Mucosa of descending colon (tissue), 3 donors: ENCODE data around the gene ZNF609. TPM values are rescaled to one million over a fixed set of nuclear protein-coding genes. Genes with fewer than 3 reads are reported as not detected.

Source experiments
- ATAC-seq: fragments of 200-7000 bp; cut with Tn5 transposase; one replicate; pipeline ENCODE4 v1.9.1; 2020; ENCODE audit warnings: mild to moderate bottlenecking, moderate library complexity
- DNase-seq, 3 donors: peaks; one replicate each; pipeline ENCODE4 v3.0.0-alpha.2; 2020
- H3K36me3 ChIP-seq: fragments of 200-600 bp; one replicate; pipeline ENCODE4 v1.8.0; 2021; ENCODE audit warnings: low read depth, mild to moderate bottlenecking
- H3K4me1 ChIP-seq: fragments of 200-600 bp; one replicate; pipeline ENCODE4 v1.8.0; 2021; ENCODE audit warnings: low read depth, mild to moderate bottlenecking
- H3K4me3 ChIP-seq: fragments of 200-600 bp; one replicate; pipeline ENCODE4 v1.8.0; 2021; ENCODE audit warnings: mild to moderate bottlenecking
- H3K9me3 ChIP-seq: fragments of 200-600 bp; one replicate; pipeline ENCODE4 v1.8.0; 2021; ENCODE audit warnings: mild to moderate bottlenecking
- intact Hi-C, 2 donors: fragments of 100-400 bp; cut with DNase I in 1 of 2; cut with micrococcal nuclease in 1 of 2; formaldehyde crosslinking; loops; one replicate each; pipeline versions ENCODE4 v1.11.0 to v1.11.1; 2022; cut with DNase I, micrococcal nuclease
- total RNA-seq, 3 donors: library from RNA; stranded (reverse); fragmentation: NEBNext Ultra II Directional in 2 of 3; extraction: Animal tissue kit (Norgen Biotek cat#: 25700) in 2 of 3; gene quantifications; one replicate each; pipeline versions ENCODE4 v1.2.1 to v1.2.4, GENCODE V29; 2021 to 2023
- TF ChIP-seq, protein P1 (sequence below): fragments of 200-600 bp; IDR thresholded peaks from one replicate; pipeline ENCODE4 v1.8.0; 2022; ENCODE audit warnings: antibody characterized with exemption, mild to moderate bottlenecking
- donor health status: DM: no; HTN: no; CAD: no; lungs with moderate emphysema.
- donor health status: DM: no; HTN: no; CAD: no.
- donor health status: DM: no; HTN: yes; CAD: no.

ZNF609 gene
- total RNA-seq, 3 donors from 2014 or later: 25.4 to 49.2 (median 29.5) TPM

DNA sequence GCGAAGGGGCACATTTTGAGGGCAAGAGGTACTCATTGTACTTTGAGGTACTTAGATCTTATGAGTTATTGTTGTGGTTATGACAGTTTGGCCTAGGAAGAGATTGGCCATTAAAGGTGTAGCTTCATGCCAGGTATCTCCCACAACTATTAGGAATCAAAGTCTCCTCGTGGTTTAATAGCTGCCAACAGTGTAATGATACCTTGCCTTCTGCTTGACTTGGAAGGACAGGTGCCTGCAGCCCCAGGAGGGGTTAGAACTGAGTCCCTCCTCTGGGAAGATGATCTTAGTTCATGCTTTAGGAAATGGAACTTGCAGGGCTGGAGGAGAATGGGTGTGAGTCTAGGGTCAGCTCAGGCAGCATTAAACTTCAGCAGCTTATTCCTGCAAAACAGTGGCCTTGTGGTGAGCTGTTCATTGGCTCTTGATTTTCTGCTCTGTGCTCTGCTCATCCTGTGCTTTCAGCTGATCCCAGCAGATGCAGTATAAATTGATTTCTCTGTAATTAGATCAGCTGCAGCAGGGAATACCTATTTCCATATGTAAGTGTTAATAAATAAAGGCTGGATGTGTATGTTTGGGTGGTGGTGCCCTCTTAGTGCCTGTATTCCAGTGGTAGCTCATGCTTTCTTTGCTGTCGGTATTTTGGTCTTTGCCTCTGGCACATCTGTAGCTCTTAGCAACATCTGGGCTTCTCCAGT, 40.5 kb downstream of the ZNF609 start:
- ATAC-seq (no peak), DNase-seq (no peak)
- TF ChIP-seq, protein P1, sequence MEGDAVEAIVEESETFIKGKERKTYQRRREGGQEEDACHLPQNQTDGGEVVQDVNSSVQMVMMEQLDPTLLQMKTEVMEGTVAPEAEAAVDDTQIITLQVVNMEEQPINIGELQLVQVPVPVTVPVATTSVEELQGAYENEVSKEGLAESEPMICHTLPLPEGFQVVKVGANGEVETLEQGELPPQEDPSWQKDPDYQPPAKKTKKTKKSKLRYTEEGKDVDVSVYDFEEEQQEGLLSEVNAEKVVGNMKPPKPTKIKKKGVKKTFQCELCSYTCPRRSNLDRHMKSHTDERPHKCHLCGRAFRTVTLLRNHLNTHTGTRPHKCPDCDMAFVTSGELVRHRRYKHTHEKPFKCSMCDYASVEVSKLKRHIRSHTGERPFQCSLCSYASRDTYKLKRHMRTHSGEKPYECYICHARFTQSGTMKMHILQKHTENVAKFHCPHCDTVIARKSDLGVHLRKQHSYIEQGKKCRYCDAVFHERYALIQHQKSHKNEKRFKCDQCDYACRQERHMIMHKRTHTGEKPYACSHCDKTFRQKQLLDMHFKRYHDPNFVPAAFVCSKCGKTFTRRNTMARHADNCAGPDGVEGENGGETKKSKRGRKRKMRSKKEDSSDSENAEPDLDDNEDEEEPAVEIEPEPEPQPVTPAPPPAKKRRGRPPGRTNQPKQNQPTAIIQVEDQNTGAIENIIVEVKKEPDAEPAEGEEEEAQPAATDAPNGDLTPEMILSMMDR: no peak
- Histone ChIP-seq H3K4me3 (no peak overlapping the region), H3K4me1 (peaks cover 16% of the 10 kb centered on the region), H3K9me3 (no peaks in the 10 kb centered on the region), H3K36me3 (no peaks in the 10 kb centered on the region)
- intact Hi-C loops: no loop called here

DNA sequence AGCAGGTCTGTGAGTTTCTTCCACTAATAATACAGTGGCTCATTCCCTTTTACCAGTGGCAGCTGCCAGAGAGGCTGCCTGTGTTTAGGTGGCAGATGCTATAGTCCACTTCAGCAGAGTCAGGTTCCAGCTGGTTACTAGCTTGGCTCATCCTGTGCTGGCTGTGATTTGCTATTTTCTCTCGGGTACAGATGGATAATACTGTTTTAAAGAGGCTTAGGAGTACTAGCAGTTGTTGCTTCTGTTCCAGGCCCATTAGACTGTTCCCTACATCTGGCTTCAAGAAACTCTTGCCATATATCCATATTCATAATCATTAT, 41.0 kb downstream of the ZNF609 start:
- no peak for DNase-seq
- TF ChIP-seq, protein P1: no peak
- Histone ChIP-seq H3K4me3 (no peak overlapping the region), H3K4me1 (peaks cover 16% of the 10 kb centered on the region), H3K36me3 (no peaks in the 10 kb centered on the region), H3K9me3 (no peaks in the 10 kb centered on the region)
- no peak for ATAC-seq
- intact Hi-C loops: no loop called here

DNA sequence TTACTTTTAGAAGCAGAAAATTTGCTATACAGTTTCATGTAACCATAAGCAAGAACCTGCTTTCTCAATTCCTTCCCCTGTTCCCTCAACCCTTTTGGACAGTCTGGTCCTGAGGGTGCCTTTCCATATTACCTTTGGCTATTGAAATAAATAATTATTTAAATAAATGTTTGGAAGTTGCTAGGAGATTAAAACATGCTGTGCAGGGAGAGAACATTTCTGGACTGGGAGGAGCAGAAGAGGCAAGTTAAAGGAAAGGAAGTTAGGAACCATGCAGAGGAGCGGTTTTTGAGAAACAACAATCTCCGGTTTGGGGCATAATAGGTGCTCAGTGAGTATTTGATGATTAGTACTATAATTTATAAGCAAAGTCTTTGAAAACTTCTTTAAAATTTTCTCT, 41.8 kb downstream of the ZNF609 start:
- no peak for DNase-seq
- Histone ChIP-seq H3K4me1 (peaks cover 23% of the 10 kb centered on the region), H3K36me3 (no peaks in the 10 kb centered on the region), H3K9me3 (no peaks in the 10 kb centered on the region), H3K4me3 (no peak overlapping the region)
- TF ChIP-seq, protein P1: no peak
- no peak for ATAC-seq
- intact Hi-C loops: no loop called here

DNA sequence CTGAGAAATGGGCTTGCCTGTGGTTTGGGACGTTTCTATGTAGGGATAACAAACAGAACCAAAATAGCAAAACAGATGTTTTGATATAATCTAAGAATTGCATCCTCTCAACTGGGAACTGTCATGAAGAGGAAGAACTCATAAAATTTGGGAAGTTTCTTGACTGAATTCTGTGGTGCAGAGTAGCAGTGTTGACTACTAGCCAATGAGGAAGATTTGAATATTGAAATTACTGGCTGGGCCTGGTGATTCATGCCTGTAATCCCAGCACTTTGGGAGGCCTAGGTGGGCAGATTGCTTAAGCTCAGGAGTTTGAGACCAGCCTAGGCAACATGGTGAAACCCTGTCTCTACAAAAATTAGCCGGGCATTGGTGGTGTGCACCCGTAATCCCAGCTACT, 42.2 kb downstream of the ZNF609 start:
- no peaks in the 10 kb centered on the region for H3K9me3 ChIP-seq
- TF ChIP-seq, protein P1: no peak
- H3K4me1 ChIP-seq: peaks cover 27% of the 10 kb centered on the region
- no peak for DNase-seq
- H3K36me3 ChIP-seq: no peaks in the 10 kb centered on the region
- no peak for ATAC-seq
- intact Hi-C loops: no loop called here
- H3K4me3 ChIP-seq: no peak overlapping the region

DNA sequence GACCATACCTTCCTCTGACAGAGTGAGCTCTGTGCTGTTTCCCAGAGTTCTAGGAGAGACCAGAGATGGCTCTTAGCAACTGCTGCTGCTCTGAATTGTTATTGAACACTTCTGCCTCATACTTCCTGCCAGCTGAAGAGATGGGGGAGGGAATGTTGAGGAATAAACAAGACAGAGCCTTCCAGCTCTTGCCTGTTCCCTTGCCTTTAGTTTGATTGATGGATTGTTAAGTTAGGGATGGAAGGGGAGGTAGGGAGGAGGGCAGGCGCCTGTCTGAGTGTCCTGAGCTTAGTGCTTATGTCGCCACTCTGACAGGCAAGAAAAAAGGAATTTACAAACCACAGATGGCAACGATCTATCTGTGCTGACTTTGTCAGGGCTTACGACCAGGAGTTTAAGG, 42.8 kb downstream of the ZNF609 start:
- ATAC-seq (peak; percentile 20), DNase-seq (peak in 1 of 3 donors; percentile 15)
- intact Hi-C loops: no loop called here
- peaks cover 33% of the 10 kb centered on the region for H3K4me1 ChIP-seq
- H3K4me3 ChIP-seq: no peak overlapping the region
- no peaks in the 10 kb centered on the region for H3K36me3 ChIP-seq
- no peaks in the 10 kb centered on the region for H3K9me3 ChIP-seq
- TF ChIP-seq, protein P1: no peak

DNA sequence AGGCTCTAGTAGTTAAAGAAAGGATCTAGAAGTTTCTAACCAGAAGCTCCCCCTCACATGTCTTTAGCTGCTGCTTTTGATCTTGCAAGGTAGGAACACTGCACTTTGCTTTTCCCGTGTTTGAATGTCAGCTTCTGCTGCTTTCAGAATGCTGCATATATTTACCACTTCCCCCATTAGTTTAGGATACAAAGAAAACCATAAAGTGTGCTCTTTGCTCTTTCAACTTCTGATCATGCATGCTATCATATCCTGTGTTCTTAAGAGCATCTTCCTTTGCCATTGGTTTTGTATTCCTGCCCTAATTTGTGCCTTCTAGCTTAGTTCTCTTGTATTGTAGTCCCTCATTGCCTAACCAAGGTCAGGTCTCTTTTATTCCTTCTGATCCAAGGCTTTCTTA, 43.3 kb downstream of the ZNF609 start:
- Histone ChIP-seq H3K36me3 (no peaks in the 10 kb centered on the region), H3K4me3 (no peak overlapping the region), H3K4me1 (peaks cover 33% of the 10 kb centered on the region), H3K9me3 (no peaks in the 10 kb centered on the region)
- intact Hi-C loops: no loop called here
- TF ChIP-seq, protein P1: no peak
- DNase-seq (no peak), ATAC-seq (peak; percentile 20)
